Suprapubic skin (tissue), 4 donors: ENCODE measurements around the gene RNF220.

ENCODE experiments used
- CTCF ChIP-seq, 2 donors: fragments of 200-600 bp in 1 of 2; fragments of 450-650 bp in 1 of 2; sonication (generic) in 1 of 2; IDR thresholded peaks; one replicate each; pipeline ENCODE4 v1.5.1; 2016 to 2019; ENCODE audit warnings: antibody characterized with exemption in 2 of 2, mild to moderate bottlenecking in 1 of 2, moderate library complexity in 1 of 2
- EP300 ChIP-seq: sonication (generic); formaldehyde crosslinking; IDR thresholded peaks from one replicate; pipeline ENCODE4 v1.6.1; 2017; ENCODE audit warnings: antibody characterized with exemption
- POLR2AphosphoS5 ChIP-seq, 3 donors: sonication (generic); formaldehyde crosslinking; IDR thresholded peaks; one replicate each; pipeline ENCODE4 v1.6.1; 2017; ENCODE audit warnings: antibody characterized with exemption in 3 of 3

GRCh38 chr1:44357710-44358109, 47.3 kb upstream of the RNF220 start:
- no peak for TF ChIP-seq CTCF (IDR thresholded peaks at IDR 0.05)
- no peak for TF ChIP-seq EP300
- TF ChIP-seq POLR2AphosphoS5 (IDR thresholded peaks at IDR 0.05): no peak
